ENCODE data around the gene JAKMIP1.

The JAKMIP1 gene

DNA sequence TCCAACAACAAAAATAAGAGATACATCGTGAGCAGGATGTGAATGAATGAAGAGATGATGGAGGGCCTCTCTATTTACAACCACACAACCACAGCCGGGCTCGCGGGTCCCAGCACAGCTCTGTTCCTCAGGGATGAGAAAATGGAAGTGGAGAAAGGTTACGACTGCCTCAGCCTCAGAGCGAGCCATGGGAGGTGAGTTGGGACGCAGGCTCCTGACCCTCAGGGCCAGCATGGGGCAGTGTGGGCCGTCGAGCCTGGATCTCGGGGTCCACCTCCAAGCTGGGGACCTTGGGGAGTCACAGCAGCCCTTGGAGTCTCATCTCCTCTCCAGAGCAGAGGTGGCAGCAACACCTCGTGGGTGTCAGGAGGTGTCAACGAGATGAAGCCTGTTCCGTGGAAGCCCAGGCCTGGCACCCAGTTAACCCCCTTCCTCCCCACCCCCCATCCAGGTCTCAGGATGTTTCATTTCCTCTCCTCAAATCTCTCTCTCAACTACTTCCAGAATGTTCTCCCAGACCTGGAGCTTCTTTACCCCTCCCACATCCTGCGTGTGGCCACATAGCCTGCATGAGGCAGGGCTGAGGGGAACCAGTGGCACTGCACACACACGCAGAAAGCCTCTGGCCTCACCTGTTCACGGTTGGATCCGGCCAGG is 208.1 kb downstream of the JAKMIP1 start:
- no peak for DNase-seq (ENCODE audit: low spot score)

DNA sequence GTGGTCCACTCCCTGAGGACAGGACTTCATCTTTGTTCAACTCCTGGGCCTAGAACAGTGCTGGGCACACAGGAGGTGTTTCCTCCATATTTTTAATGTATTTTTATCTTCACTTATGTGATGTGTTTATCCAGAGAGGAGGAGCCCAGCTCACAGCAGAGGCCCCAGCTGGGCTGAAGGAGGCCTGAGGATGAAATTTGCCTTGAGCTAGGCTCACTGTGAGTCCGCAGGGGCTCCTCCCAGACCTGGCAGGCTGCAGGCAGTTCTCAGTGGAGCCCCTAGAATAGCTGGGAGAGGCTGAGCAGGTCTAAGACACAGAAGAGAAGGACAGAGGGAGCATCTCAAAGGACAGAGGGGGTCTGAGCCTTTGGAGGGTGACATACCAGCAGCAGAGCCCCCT is 208.9 kb downstream of the JAKMIP1 start:
- no peak for DNase-seq (ENCODE audit: low spot score)

DNA sequence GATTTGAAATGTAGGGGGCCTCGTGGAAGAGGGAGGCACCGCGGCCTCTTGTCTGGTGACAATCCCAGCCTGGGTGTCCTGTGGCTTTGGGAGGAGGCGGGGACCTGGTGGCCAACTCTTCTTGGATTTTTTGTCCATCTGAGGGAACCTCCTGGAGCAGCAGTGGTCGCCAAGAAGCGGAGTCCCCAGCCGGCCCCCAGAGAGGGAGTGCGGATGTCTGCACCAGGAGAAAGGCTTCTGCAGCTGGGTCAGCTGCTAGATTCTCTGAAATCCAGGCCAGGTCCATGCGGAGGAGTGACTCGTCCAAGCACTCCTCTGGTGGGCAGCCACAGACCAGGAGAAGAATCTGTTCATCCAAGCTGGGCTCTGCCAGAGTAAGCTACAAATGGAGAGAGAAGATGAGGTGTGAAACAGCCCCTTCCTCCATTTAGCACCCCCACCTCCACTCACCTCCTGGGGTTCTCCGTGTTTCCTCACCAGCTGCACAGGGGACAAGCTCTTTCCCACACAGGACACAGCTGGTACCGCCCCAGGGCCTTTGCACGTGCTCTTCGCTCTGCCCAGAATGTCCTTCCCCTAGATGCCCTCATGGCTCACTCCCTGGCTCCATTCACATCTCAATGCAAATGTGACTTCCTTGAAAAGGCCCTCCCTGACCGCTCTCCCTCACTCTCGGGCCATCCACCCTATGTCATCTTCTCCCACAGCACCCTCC is 209.7 kb downstream of the JAKMIP1 start:
- no peak for DNase-seq (ENCODE audit: low spot score)

DNA sequence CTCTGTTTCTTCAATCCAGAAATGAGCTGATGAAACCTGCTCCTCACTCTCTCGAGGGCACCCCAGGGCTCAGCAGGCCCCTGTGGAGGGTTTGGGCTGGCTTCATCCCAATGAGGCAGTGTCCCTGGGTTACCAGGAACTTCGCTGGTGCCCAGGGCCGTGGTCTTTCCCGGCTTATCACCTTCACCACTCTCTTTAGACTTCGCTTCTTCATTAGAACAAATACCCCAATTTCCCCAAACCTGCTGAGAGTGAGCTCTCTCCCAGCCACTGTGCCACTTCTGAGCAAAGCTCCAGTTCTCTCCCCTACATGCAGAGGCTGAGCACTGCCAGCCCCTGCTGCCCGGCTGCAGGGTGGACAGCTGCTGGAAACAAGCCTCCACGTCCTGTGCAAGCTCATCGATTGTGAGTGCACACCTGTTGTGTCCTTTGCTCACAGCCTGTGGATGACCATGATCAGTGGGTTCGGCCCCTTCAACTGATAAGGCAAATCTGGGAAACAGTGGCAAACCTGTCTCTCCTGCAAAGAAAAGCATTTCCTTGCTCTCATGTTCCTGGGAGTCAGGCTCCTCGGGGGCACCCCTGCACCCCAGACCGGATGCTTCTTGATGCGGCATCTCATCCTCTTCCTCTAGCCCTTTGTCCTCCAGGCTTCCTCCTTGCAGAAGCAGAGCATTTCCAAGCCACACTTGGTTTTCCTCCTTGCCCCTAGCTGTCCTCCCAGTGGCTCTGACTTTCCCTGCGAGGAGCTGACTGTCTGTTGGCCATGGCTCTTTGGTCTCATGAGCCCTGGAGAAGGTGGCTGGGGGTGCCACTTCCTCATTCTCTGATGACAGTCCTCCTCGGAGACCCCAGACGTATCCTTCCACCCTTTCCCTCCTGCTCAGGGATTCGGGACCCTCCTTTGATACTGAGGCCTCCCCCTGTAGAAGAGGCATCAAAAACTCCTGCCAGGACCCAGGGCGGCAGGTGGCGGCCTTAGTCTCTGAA is 210.8 kb downstream of the JAKMIP1 start:
- DNase-seq (ENCODE audit: low spot score) = no peak

DNA sequence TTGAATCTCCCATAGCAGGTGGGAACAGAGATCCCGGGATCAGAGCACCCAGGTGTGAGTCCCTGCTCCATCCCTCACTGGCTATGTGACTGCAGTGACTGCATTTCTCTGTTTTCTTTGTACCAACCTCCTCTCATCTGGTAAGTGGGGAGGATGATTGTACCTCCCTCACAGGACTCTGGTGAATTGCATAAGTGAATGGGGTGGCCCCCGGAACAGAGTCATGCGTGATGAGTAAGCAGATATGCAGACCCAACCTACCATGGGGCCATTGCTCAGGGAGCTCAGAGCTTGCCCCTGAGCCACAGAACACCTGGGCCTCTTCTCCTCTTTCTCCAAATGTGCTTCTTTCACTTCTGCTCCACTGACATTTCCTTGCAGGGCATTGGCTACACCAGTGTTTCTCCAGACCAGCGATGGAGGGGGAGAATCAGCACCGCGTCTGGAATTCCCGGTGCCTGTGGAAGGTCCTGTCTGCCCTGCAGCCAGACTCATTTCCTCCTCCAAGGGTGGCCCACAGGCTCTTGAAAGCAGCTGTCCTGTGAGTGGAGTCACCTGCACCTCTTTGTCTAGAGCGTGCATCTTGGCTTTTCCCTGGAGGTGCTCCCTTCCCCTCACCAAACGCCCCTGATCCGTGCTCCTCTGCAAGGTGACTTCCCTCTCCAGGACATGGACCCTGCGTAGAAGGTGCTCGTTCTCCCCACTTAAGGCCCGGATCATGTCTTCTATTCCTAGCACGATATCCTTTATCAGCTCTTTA is 212.1 kb downstream of the JAKMIP1 start:
- DNase-seq (ENCODE audit: low spot score) = no peak

DNA sequence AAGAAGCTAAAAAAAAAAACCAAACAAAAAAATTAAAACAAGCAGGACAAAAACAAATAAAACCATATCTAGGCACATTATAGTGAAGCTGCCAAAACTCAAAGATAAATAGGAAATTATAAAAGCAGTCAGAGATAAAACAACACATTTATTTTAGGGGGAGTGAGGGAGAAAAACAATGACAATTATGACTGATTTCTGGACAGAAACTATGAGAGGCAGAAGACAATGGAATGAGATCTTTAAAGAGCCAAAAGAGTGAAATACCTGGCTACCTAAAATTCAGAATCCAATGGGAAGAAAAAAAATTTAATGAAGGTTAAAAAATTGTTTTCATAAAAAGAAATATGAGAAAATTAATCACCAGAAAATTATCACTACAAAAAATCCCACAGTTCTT is 215.5 kb downstream of the JAKMIP1 start:
- no peak for DNase-seq (ENCODE audit: low spot score)

DNA sequence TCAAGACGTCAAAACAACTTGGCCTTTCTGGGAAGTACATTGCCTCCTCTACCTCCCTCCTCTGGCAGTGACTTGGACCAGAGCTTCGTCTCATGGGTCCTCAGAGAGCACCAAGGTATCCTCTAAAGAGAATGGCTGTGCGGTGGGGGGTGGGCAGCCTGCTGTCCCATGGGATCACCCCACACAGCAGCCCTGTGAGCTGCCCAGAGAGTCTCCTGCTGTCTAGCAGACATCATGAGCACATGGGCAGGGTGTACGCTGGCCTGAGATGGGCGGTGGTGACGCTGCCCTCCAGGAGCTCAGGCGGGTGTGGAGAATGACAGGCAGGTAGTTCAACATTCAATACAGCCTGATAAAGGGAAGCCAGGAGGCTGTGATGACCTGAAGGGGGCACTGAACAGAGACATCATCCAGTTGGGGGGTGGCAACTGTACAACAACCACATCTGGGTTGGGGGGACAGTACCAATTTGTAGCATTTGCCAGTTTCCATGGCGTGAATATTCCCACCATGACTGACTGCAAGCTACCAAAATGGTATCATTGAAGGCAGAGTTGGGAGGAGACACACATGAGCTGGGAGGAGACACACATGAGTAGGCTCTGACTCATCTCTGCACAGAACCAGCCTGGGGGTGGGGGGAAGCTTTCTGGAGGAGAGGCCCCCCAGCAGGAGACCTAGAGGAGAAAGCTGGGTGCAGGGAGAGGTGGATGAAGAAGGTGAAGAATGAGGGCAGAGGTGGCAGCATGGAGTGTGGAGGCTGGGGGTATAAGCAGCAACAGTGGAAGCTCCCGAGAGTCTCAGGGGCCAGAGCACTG is 218.0 kb downstream of the JAKMIP1 start:
- DNase-seq (ENCODE audit: low spot score) = no peak

DNA sequence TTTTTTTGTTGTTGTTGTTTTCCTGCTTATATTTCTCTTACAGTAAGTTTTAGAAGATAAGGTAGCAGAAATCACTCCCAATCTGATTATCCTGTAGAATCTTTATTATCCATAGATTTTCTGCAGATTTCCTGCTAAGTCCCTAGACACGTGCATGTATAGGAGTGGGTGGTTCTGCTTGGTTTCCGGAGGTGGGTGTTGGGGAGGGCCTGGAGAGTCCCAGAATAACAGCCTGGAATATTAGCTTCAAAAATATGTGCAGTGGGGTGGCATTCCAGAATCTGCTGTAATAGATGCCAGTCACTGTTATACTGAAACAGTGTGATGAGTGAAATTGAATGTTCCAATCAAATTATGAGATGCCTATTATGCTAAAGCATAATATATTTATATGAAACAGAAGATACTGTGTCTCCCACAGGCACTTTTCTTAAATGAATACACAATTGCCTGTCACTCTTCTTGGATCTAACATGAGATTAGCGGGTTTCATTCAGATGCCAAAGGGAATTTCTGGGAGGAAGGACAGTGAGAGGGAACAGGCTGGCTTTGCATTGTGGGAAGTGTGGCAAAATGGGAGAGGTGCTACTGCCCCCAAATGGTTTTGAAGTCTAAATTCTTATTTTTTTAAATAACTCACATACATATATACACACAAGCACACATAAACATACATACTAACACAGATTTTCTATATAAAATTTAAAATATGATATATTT is 219.8 kb downstream of the JAKMIP1 start:
- no peak for DNase-seq (ENCODE audit: low spot score)

DNA sequence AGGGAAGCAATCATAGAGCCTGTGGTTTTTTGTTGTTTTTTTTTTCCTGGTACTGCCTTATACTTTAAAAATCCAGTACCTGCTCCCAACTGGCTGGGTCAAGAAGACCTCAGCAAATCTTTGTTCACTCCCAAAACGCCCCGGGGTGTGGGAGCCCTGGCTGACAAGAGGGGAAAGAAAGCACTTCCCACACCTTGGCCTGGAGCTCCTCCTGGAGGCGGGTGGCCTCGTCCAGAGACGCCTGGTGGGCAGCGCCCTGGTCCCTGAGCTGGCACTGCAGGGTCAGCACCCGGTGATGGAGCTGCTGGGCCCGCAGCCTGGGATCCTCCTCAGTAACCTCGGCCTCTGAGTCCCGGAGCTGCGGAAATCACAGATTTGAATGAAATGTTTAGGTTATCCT is 220.4 kb downstream of the JAKMIP1 start:
- DNase-seq (ENCODE audit: low spot score) = no peak

DNA sequence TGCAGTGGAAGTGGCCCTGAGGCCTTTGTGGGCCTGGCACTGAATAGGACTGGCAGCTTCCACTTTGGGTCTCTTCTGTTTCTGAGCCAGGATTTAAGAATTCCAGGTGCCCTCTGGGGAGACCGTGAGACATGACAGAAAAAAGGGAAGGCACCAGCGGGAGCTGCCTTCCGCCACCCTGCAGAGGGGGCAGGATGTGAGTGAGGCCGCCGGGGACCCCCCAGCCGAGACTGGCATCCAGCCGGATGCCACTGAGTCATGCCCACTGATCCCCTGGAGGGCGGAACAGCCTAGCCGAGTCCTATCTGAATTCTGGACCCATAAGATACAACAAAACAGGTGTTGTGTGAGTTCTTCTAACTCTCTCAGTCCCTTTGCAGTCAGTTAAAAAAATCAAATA is 223.4 kb downstream of the JAKMIP1 start:
- no peak for DNase-seq (ENCODE audit: low spot score)

DNA sequence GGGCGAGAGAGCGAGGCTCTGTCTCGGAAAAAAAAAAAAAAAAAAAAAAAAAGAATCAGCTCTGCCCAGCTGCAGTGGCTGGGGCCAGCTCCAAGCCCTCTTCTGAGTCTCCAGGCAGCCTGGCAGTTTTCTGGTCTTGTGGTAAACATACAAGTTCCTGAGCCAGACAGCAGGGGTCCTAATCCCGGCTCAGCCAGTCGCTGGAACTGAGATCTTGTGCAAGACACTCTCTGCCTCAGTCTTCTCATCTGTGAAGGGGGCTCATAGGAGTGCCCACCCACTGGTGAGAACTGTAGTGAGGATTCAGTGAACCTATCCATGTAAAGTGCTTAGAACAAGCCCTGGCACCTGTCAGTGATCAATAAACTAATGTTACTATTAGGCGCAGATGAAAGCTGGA is 223.9 kb downstream of the JAKMIP1 start:
- DNase-seq (ENCODE audit: low spot score) = no peak
